ENCODE results near the gene NRARP. TPM values are rescaled to one million over a fixed set of nuclear protein-coding genes. Genes with fewer than 3 reads are reported as not detected.

The NRARP gene
- total RNA-seq, 1 experiment from 2014 or later = 7.4 TPM

GRCh38 chr9:137294681-137295237 is 7.3 kb downstream of the NRARP start:
- CTCF ChIA-PET = interaction anchor here (0.6 kb wide), 2 partner anchors 128 to 198 kb away, joined by 4 to 8 read pairs; partner anchors contain the start of genes EXD3 and NOXA1
- H3K36me3 ChIP-seq (ENCODE audit: insufficient read depth, low read length, poor library complexity, severe bottlenecking) = no peaks in the 10 kb centered on the region
- BruUV-seq (replicated peaks) = no TSS peak
- intact Hi-C loops (cut with micrococcal nuclease; ENCODE audit: unreplicated experiment) = loop anchor here (2.0 kb wide), 2 partner anchors 114 to 150 kb away; no protein-coding TSS in a partner anchor
- peak; percentile 58 for DNase-seq (ENCODE audit: low spot score)
- TF ChIP-seq CTCF (conservative IDR thresholded peaks at IDR 0.05; ENCODE audit: low read depth, low read length) (peak; percentile 45), EZH2 (IDR thresholded peaks at IDR 0.05; ENCODE audit: borderline replicate concordance, low read depth, low read length, poor library complexity, severe bottlenecking) (no peak)
- peaks cover 3% of the 10 kb centered on the region for H3K9me3 ChIP-seq (ENCODE audit: low read depth, low read length, poor library complexity, severe bottlenecking)
- peaks cover 6% of the 10 kb centered on the region for H3K4me1 ChIP-seq (ENCODE audit: insufficient read depth, low read length, poor library complexity, severe bottlenecking)
- H3K27me3 ChIP-seq (replicated peaks; ENCODE audit: insufficient read depth, low read depth, low read length, poor library complexity) = no peaks in the 10 kb centered on the region
- H3K27ac ChIP-seq (ENCODE audit: low read depth, low read length, poor library complexity, severe bottlenecking) = no peak overlapping the region
- POLR2A ChIA-PET (ENCODE audit: low non-redundant PET) = no interaction called here
- peak overlapping the region; percentile 42 for H3K4me3 ChIP-seq (ENCODE audit: low read depth, low read length, poor library complexity, severe bottlenecking)

- peak; percentile 78 for DNase-seq (ENCODE audit: low spot score)
- ChIA-PET POLR2A (ENCODE audit: low non-redundant PET) (no interaction called here), CTCF (interaction anchor here (0.6 kb wide), 1 partner anchor 129 kb away, joined by 8 read pairs; the partner anchor contains the start of genes EXD3 and NOXA1)
- Histone ChIP-seq H3K27ac (ENCODE audit: low read depth, low read length, poor library complexity, severe bottlenecking) (no peak overlapping the region), H3K4me1 (ENCODE audit: insufficient read depth, low read length, poor library complexity, severe bottlenecking) (peaks cover under 1% of the 10 kb centered on the region), H3K4me3 (ENCODE audit: low read depth, low read length, poor library complexity, severe bottlenecking) (no peak overlapping the region), H3K27me3 (replicated peaks; ENCODE audit: insufficient read depth, low read depth, low read length, poor library complexity) (no peaks in the 10 kb centered on the region), H3K36me3 (ENCODE audit: insufficient read depth, low read length, poor library complexity, severe bottlenecking) (no peaks in the 10 kb centered on the region), H3K9me3 (ENCODE audit: low read depth, low read length, poor library complexity, severe bottlenecking) (peaks cover 3% of the 10 kb centered on the region)
- TF ChIP-seq EZH2 (IDR thresholded peaks at IDR 0.05; ENCODE audit: borderline replicate concordance, low read depth, low read length, poor library complexity, severe bottlenecking) (no peak), CTCF (conservative IDR thresholded peaks at IDR 0.05; ENCODE audit: low read depth, low read length) (no peak)
- intact Hi-C loops (cut with micrococcal nuclease; ENCODE audit: unreplicated experiment) = loop anchor here (2.0 kb wide), 2 partner anchors 115 to 151 kb away; no protein-coding TSS in a partner anchor
- BruUV-seq (replicated peaks) = no TSS peak
These were observed 7.9 kb downstream of the NRARP start for GRCh38 chr9:137294091-137294680.

- BruUV-seq (replicated peaks) = no TSS peak
- no peaks in the 10 kb centered on the region for H3K4me1 ChIP-seq (ENCODE audit: insufficient read depth, low read length, poor library complexity, severe bottlenecking)
- no peak overlapping the region for H3K27ac ChIP-seq (ENCODE audit: low read depth, low read length, poor library complexity, severe bottlenecking)
- H3K9me3 ChIP-seq (ENCODE audit: low read depth, low read length, poor library complexity, severe bottlenecking) = peaks cover 3% of the 10 kb centered on the region
- intact Hi-C loops (cut with micrococcal nuclease; ENCODE audit: unreplicated experiment) = loop anchor here (2.0 kb wide), 2 partner anchors 115 to 151 kb away; no protein-coding TSS in a partner anchor
- H3K27me3 ChIP-seq (replicated peaks; ENCODE audit: insufficient read depth, low read depth, low read length, poor library complexity) = no peaks in the 10 kb centered on the region
- H3K36me3 ChIP-seq (ENCODE audit: insufficient read depth, low read length, poor library complexity, severe bottlenecking) = no peaks in the 10 kb centered on the region
- CTCF ChIA-PET = interaction anchor here (0.7 kb wide), 1 partner anchor 57 kb away, joined by 10 read pairs; no protein-coding TSS in a partner anchor
- POLR2A ChIA-PET (ENCODE audit: low non-redundant PET) = no interaction called here
- no peak for TF ChIP-seq CTCF (conservative IDR thresholded peaks at IDR 0.05; ENCODE audit: low read depth, low read length)
- TF ChIP-seq EZH2 (IDR thresholded peaks at IDR 0.05; ENCODE audit: borderline replicate concordance, low read depth, low read length, poor library complexity, severe bottlenecking) = no peak
- H3K4me3 ChIP-seq (ENCODE audit: low read depth, low read length, poor library complexity, severe bottlenecking) = no peak overlapping the region
- no peak for DNase-seq (ENCODE audit: low spot score)
These were observed 8.5 kb downstream of the NRARP start for GRCh38 chr9:137293482-137294090.
